Measurements from ENCODE around the gene SYNGR2.

SYNGR2 gene

GRCh38 chr17:78179372-78179771 is 11.0 kb downstream of the SYNGR2 start:
- TF ChIP-seq POU6F1 (CRISPR knock-in tag; IDR thresholded peaks at IDR 0.05; ENCODE audit: borderline replicate concordance, low read depth) (no peak), ZFP3 (CRISPR knock-in tag; IDR thresholded peaks at IDR 0.05) (no peak)
- ATAC-seq = 0 out of 3 replicates have a peak, but pooled peaks have one; percentile 7

GRCh38 chr17:78180083-78180482 is 11.7 kb downstream of the SYNGR2 start:
- ATAC-seq = no peak
- no peak for TF ChIP-seq POU6F1 (CRISPR knock-in tag; IDR thresholded peaks at IDR 0.05; ENCODE audit: borderline replicate concordance, low read depth)
- TF ChIP-seq CSDC2 (CRISPR knock-in tag; IDR thresholded peaks at IDR 0.05) = no peak
- no peak for TF ChIP-seq ZNF565 (CRISPR knock-in tag; conservative IDR thresholded peaks at IDR 0.05; ENCODE audit: low read depth)
- no peak for TF ChIP-seq ESRRG (CRISPR knock-in tag; IDR thresholded peaks at IDR 0.05)
- no peak for TF ChIP-seq BACH2 (CRISPR knock-in tag; IDR thresholded peaks at IDR 0.05; ENCODE audit: borderline replicate concordance)
- no peak for TF ChIP-seq GLIS3 (CRISPR knock-in tag; IDR thresholded peaks at IDR 0.05)
- TF ChIP-seq TSHZ2 (CRISPR knock-in tag; IDR thresholded peaks at IDR 0.05) = no peak
- TF ChIP-seq PPARA (CRISPR knock-in tag; IDR thresholded peaks at IDR 0.05; ENCODE audit: borderline replicate concordance) = no peak
- no peak for TF ChIP-seq ZNF8 (CRISPR knock-in tag; IDR thresholded peaks at IDR 0.05)
- no peak for TF ChIP-seq OSR1 (CRISPR knock-in tag; IDR thresholded peaks at IDR 0.05)
- no peak for TF ChIP-seq PATZ1 (CRISPR knock-in tag; IDR thresholded peaks at IDR 0.05; ENCODE audit: borderline replicate concordance)
- no peak for TF ChIP-seq TOX (CRISPR knock-in tag; IDR thresholded peaks at IDR 0.05; ENCODE audit: borderline replicate concordance)
- TF ChIP-seq ZFP3 (CRISPR knock-in tag; IDR thresholded peaks at IDR 0.05) = no peak
- no peak for TF ChIP-seq ZFP30 (CRISPR knock-in tag; IDR thresholded peaks at IDR 0.05)
- no peak for TF ChIP-seq ZC3H10 (CRISPR knock-in tag; IDR thresholded peaks at IDR 0.05)
- no peak for TF ChIP-seq SNAI2 (CRISPR knock-in tag; IDR thresholded peaks at IDR 0.05)
- no peak for TF ChIP-seq ZNF70 (CRISPR knock-in tag; IDR thresholded peaks at IDR 0.05)
- TF ChIP-seq ARNTL (CRISPR knock-in tag; IDR thresholded peaks at IDR 0.05; ENCODE audit: borderline replicate concordance, low read depth) = no peak
- TF ChIP-seq CREB5 (CRISPR knock-in tag; IDR thresholded peaks at IDR 0.05; ENCODE audit: low read depth) = no peak

GRCh38 chr17:78180508-78180907 is 12.1 kb downstream of the SYNGR2 start:
- no peak for ATAC-seq
- TF ChIP-seq ZFP3 (CRISPR knock-in tag; IDR thresholded peaks at IDR 0.05) (no peak), POU6F1 (CRISPR knock-in tag; IDR thresholded peaks at IDR 0.05; ENCODE audit: borderline replicate concordance, low read depth) (no peak), GLIS3 (CRISPR knock-in tag; IDR thresholded peaks at IDR 0.05) (no peak), CSDC2 (CRISPR knock-in tag; IDR thresholded peaks at IDR 0.05) (no peak), CSRNP3 (CRISPR knock-in tag; IDR thresholded peaks at IDR 0.05) (no peak), SNAI2 (CRISPR knock-in tag; IDR thresholded peaks at IDR 0.05) (no peak), TCF4 (CRISPR knock-in tag; IDR thresholded peaks at IDR 0.05; ENCODE audit: borderline replicate concordance) (no peak), CREB5 (CRISPR knock-in tag; IDR thresholded peaks at IDR 0.05; ENCODE audit: low read depth) (no peak), PPARA (CRISPR knock-in tag; IDR thresholded peaks at IDR 0.05; ENCODE audit: borderline replicate concordance) (no peak), ARNTL (CRISPR knock-in tag; IDR thresholded peaks at IDR 0.05; ENCODE audit: borderline replicate concordance, low read depth) (no peak), ZFP30 (CRISPR knock-in tag; IDR thresholded peaks at IDR 0.05) (no peak)
